ENCODE measurements around the gene ERGIC1.

ERGIC1 gene

DNA sequence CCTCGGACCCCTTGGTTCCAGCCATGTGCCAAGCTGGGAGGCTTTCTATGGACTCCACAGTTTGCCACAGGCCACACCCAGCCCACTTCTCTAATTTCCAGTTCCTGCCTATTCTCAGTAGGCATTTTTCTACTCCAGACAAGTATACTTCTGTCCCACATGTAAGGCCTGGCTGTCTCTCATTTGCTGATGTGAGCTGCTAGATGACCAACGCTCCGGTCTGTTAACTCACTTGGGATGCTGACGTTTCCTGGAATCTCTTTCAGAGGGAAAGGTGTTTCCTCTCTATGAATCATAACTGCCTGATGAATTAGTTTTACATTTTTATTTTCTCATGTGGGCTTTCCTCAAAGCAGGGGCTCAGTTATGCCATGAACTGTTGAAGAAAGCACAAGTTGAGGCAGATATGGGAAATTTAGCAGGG is 36.3 kb downstream of the ERGIC1 start:
- Mint-ChIP-seq H3K36me3 (ENCODE audit: low read depth) (no peaks in the 10 kb centered on the region), H3K27ac (no peak overlapping the region), H3K4me1 (peaks cover 35% of the 10 kb centered on the region), H3K27me3 (ENCODE audit: low read depth, poor library complexity) (no peaks in the 10 kb centered on the region), H3K9me3 (no peaks in the 10 kb centered on the region), H3K4me3 (no peak overlapping the region)
- no peak for DNase-seq
- TF ChIP-seq, protein P1, sequence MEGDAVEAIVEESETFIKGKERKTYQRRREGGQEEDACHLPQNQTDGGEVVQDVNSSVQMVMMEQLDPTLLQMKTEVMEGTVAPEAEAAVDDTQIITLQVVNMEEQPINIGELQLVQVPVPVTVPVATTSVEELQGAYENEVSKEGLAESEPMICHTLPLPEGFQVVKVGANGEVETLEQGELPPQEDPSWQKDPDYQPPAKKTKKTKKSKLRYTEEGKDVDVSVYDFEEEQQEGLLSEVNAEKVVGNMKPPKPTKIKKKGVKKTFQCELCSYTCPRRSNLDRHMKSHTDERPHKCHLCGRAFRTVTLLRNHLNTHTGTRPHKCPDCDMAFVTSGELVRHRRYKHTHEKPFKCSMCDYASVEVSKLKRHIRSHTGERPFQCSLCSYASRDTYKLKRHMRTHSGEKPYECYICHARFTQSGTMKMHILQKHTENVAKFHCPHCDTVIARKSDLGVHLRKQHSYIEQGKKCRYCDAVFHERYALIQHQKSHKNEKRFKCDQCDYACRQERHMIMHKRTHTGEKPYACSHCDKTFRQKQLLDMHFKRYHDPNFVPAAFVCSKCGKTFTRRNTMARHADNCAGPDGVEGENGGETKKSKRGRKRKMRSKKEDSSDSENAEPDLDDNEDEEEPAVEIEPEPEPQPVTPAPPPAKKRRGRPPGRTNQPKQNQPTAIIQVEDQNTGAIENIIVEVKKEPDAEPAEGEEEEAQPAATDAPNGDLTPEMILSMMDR (IDR thresholded peaks at IDR 0.05): no peak

DNA sequence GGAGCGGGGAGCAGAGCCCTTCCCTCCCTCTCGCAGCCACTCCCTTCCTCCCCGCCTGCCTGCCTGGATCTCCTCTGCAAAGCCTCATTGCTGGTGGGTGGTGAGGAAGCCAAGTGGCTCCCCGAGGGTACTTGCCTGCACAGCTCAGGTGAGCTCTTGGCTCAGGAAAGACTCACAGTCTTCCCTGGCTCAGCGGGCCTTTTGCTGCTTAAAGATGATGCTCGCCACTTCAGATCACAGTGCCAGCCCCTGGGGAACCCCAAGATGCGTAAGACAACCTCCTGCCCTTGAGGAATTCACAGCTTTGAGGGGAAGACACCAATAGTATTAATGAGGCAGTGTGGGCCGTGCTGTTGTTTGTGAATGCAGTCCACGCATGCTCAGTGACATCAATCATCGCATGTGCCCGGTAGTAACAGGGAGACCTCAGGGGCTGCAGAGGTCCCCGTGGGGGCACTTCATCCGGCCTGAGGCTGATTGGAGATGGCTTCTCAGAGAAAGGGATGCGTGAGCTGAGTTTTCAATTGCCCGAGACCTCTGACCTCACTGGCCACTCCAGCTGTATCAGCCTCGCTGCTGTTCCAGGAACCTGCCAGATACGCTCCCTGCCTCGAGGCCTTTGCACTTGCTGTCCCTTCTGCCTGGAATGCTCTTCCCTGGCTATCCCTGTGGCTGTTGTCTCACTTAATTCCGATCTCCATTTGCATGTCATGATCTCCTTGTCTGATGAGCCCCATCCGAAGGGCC is 36.8 kb downstream of the ERGIC1 start:
- Mint-ChIP-seq H3K4me3 (no peak overlapping the region), H3K9me3 (no peaks in the 10 kb centered on the region), H3K27ac (no peak overlapping the region), H3K4me1 (peaks cover 32% of the 10 kb centered on the region), H3K36me3 (ENCODE audit: low read depth) (no peaks in the 10 kb centered on the region), H3K27me3 (ENCODE audit: low read depth, poor library complexity) (no peaks in the 10 kb centered on the region)
- peak; percentile 65 for DNase-seq
- TF ChIP-seq, protein P1 (IDR thresholded peaks at IDR 0.05): no peak

DNA sequence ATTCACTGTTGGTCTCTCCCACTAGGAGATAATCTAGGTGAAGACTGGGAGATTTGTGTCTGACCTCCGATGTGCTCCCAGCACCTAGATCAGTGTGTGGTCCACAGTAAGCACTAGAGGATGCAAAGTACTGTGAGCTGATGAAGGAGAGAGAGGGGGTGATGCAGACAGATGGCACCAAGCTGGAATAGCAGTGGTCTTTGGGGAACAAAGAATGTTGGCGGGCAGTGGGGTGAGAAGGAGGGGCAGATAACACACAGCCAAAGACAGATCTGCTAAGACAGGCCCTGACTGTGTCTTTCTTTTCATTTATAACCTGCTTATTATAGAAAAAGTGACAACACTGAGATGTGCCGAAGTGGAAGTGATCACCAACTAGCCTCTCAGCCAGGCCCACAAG is 37.5 kb downstream of the ERGIC1 start:
- Mint-ChIP-seq H3K27ac (no peak overlapping the region), H3K36me3 (ENCODE audit: low read depth) (no peaks in the 10 kb centered on the region), H3K4me3 (no peak overlapping the region), H3K9me3 (no peaks in the 10 kb centered on the region), H3K27me3 (ENCODE audit: low read depth, poor library complexity) (no peaks in the 10 kb centered on the region), H3K4me1 (peaks cover 30% of the 10 kb centered on the region)
- DNase-seq: no peak
- TF ChIP-seq, protein P1 (IDR thresholded peaks at IDR 0.05): no peak

DNA sequence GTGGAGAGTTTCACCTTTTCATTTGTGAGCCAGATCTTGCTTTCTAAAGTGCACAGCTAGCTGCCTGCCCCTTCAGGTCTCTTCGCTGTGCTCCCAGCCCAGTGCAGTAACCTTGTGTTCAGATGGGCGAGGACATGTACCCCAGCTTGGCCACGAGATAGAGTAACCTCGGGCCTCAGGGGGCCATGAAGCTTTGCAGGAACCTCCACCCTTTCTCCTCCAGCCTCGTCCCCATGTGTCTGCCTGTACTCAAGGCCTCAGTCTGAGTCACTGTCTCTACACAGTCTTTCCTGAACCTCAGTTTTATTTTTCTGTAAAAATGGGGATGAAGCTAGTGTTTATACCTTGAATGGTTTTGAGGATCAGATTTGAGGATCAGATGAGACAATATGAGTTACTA is 37.9 kb downstream of the ERGIC1 start:
- H3K9me3 Mint-ChIP-seq: no peaks in the 10 kb centered on the region
- no peaks in the 10 kb centered on the region for H3K36me3 Mint-ChIP-seq (ENCODE audit: low read depth)
- DNase-seq: no peak
- TF ChIP-seq, protein P1 (IDR thresholded peaks at IDR 0.05): no peak
- no peak overlapping the region for H3K4me3 Mint-ChIP-seq
- H3K4me1 Mint-ChIP-seq: peaks cover 25% of the 10 kb centered on the region
- H3K27ac Mint-ChIP-seq: no peak overlapping the region
- H3K27me3 Mint-ChIP-seq (ENCODE audit: low read depth, poor library complexity): no peaks in the 10 kb centered on the region

DNA sequence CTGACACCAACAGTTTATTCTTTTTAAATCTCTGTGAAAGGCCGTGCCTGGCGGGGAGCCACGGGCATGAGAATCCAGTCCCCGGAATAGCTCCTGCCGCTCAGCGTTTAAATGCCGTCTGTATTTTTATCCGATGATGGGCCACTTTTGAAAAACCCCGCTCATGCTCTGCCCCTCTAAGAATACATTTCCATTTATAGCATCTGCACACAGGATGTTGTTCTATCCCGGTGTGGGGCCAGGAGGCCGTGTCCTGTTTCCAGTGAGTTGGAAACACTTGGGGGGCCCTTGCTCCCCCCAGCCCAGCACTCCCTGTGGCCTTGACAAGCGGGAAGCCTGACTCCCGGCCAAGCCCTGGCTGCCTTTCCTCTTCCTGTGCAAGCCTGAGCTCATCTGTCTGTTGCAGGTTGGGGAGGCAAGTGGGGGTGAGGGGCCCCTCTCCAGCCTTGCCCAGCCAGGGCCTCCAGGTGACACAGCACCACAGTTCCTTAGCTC is 39.0 kb downstream of the ERGIC1 start:
- Mint-ChIP-seq H3K36me3 (ENCODE audit: low read depth) (no peaks in the 10 kb centered on the region), H3K4me1 (peaks cover 22% of the 10 kb centered on the region), H3K9me3 (no peaks in the 10 kb centered on the region), H3K27me3 (ENCODE audit: low read depth, poor library complexity) (no peaks in the 10 kb centered on the region), H3K27ac (peak overlapping the region; percentile 75), H3K4me3 (no peak overlapping the region)
- no peak for DNase-seq
- TF ChIP-seq, protein P1 (IDR thresholded peaks at IDR 0.05): no peak

DNA sequence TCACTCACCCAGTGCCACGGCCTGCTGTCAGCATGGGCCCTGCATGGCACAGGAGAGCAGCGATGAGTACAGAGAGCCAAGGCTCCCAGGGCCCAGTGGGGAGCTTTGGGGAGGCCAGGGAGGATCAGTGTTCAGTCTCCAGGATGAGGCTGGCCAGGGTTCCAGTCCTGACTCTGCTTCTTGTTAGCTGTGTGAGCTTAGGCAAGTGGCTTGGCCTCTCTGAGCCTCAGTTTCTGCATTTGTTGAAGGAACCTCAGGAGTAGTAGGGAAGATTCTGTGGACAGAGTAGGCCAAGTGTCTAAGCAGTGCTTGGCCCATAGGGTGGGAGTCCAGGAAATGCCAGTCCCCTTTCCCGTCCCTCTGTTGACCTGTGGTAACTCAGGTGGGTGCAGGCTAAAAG is 39.5 kb downstream of the ERGIC1 start:
- H3K27ac Mint-ChIP-seq: peak overlapping the region; percentile 75

More for the DNA sequence above, 39.5 kb downstream of the ERGIC1 start:
- Mint-ChIP-seq H3K27me3 (ENCODE audit: low read depth, poor library complexity) (no peaks in the 10 kb centered on the region), H3K4me1 (peaks cover 17% of the 10 kb centered on the region), H3K4me3 (no peak overlapping the region), H3K36me3 (ENCODE audit: low read depth) (no peaks in the 10 kb centered on the region), H3K9me3 (no peaks in the 10 kb centered on the region)
- TF ChIP-seq, protein P1 (IDR thresholded peaks at IDR 0.05): no peak
- no peak for DNase-seq

All from nephron progenitor cell (in vitro differentiated cells).